Effector memory CD8-positive, alpha-beta T cell (primary cell): ENCODE data around the gene KLRC3.
A peak's percentile ranks its signal among the peaks of the same experiment; 100 is the strongest.
"Not testable (repeated sequence)": the region's sequence is repeated elsewhere in the genome, so short reads cannot be mapped to it uniquely, and the experiment has no call there.

ENCODE experiments used
- ATAC-seq: fragments of 150-1000 bp; cut with Tn5 transposase; replicated peaks from 2 replicates; pipeline ENCODE4 v1.10.0; 2021; ENCODE audit warnings: mild to moderate bottlenecking, moderate library complexity
- DNase-seq, 3 experiments: peaks; one replicate each; pipeline ENCODE4 v3.0.0; 2021
- H3K27ac Mint-ChIP-seq, 2 donors: one replicate each; pipeline ENCODE4 v1.8.0; 2022; ENCODE audit warnings: mild to moderate bottlenecking in 2 of 2, mixed read lengths in 2 of 2, moderate library complexity in 2 of 2
- H3K27me3 Mint-ChIP-seq, 2 donors: one replicate each; pipeline ENCODE4 v1.8.0; 2022; ENCODE audit warnings: mixed read lengths in 2 of 2
- H3K36me3 Mint-ChIP-seq: one replicate; pipeline ENCODE4 v1.8.0; 2022; ENCODE audit warnings: mild to moderate bottlenecking, moderate library complexity, mixed read lengths; ENCODE audit not compliant: insufficient read depth
- H3K4me1 Mint-ChIP-seq, 2 donors: one replicate each; pipeline ENCODE4 v1.8.0; 2022; ENCODE audit warnings: low read depth in 2 of 2, mixed read lengths in 2 of 2
- H3K4me3 Mint-ChIP-seq, 2 donors: one replicate each; pipeline ENCODE4 v1.8.0; 2022; ENCODE audit warnings: mild to moderate bottlenecking in 2 of 2, mixed read lengths in 2 of 2, moderate library complexity in 2 of 2
- H3K9me3 Mint-ChIP-seq, 2 donors: one replicate each; pipeline ENCODE4 v1.8.0; 2022; ENCODE audit warnings: mixed read lengths in 2 of 2

Gene KLRC3

DNA sequence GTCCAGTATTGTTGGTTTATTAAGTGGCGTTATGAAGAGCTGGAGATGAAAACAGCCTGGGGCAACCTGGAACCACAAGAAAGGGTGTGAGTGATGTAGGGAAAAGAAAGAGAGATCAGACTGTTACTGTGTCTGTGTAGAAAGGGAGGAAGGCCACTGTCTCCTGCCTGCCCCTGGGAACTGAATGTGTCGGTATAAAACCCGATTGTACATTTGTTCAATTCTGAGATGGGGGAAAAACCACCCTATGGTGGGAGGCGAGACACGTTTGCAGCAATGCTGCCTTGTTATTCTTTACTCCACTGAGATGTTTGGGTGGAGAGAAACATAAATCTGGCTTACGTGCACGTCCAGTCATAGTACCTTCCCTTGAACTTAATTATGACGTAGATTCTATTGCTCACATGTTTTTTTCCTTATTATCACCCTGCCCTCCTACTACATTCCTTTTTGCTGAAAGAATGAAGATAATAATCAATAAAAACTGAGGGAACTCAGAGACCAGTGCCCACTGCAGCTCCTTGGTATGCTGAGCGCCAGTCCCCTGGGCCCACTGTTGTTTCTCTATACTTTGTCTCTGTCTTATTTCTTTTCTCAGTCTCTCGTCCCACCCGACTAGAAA, 25.8 kb downstream of the KLRC3 start:
- peak overlapping the region; percentile 100 for H3K27ac Mint-ChIP-seq
- H3K27me3 Mint-ChIP-seq, H3K9me3 Mint-ChIP-seq: not testable (repeated sequence)
- peaks cover 30 to 63% of the 10 kb centered on the region in 2 donors for H3K4me1 Mint-ChIP-seq
- peak; percentile 29 for ATAC-seq
- H3K36me3 Mint-ChIP-seq = peaks cover 47% of the 10 kb centered on the region
- H3K4me3 Mint-ChIP-seq = peak overlapping the region; percentile 78 to 79
- peak; percentile 44 to 71 (median 49) for DNase-seq

DNA sequence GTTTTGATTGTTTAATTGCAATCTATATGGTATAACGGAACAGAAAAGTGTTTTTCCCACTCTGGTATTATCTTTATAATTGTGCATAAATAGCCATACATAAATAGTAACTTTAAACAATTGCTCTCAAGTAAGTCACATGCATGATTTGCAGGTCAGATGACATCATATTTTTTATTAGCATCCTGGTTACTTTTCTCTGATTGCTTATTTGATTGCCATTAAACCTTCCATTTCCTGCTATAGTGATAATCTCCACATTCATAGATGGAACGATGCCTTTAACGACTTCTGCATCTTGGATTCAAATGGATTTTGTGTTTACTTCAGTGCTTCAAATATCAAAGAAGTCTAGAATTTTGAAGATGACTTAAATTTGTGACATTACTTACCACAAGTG, 27.1 kb downstream of the KLRC3 start:
- no peak for ATAC-seq
- no peak for DNase-seq
- Mint-ChIP-seq H3K36me3 (peaks cover 47% of the 10 kb centered on the region), H3K4me1 (peaks cover 26 to 58% of the 10 kb centered on the region in 2 donors), H3K9me3 (no peaks in the 10 kb centered on the region), H3K27ac (peak overlapping the region; percentile 100), H3K27me3 (no peaks in the 10 kb centered on the region), H3K4me3 (peak overlapping the region; percentile 14 to 79)

DNA sequence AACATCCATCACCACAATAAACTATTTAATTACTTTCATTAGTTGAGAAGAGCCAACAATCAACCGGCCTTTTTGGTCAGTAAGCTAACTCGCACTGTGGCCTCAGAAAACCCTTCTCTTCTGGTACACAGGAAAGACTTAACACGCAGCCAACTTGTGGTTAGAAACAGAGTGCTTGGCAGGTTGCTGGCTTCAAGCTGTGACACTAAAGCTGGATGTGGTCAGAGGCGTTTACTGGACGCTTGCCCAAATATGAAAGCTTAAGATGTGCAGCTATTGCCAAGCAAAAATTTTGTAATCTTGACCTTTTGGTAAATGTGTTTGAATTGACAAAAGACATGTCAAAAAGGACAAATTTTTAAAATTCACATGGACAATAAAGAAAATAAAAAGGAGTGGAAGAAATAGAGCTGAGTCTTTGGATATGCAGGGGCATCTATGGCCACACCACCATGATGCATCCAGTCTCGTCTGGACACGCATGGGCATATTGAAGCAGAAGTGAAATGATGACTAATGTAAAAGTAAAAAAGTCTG, 27.9 kb downstream of the KLRC3 start:
- Mint-ChIP-seq H3K36me3 (peaks cover 49% of the 10 kb centered on the region), H3K27ac (peak overlapping the region; percentile 88 to 100), H3K4me1 (peaks cover 23 to 52% of the 10 kb centered on the region in 2 donors), H3K9me3 (no peaks in the 10 kb centered on the region), H3K27me3 (no peaks in the 10 kb centered on the region), H3K4me3 (peak overlapping the region; percentile 63 to 79)
- peak; percentile 49 for ATAC-seq
- DNase-seq = peak; percentile 46 to 52 (median 50)

DNA sequence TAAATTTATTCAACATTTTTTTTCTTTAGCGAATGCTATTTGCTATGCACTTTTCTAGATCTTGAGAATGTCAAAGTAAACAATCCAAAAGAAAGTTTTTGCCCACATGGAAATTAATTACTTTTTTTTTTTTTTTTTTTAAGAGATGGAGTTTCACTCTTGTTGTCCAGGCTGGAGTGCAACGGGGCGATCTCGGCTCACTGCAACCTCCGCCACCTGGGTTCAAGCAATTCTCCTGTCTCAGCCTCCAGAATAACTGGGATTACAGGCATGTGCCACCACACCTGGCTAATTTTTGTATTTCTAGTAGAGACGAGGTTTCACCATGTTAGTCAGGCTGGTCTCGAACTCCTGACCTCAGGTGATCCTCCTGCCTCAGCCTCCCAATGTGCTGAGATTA, 29.4 kb downstream of the KLRC3 start:
- H3K27me3 Mint-ChIP-seq, ATAC-seq, DNase-seq, H3K9me3 Mint-ChIP-seq: not testable (repeated sequence)
- Mint-ChIP-seq H3K27ac (peak overlapping the region; percentile 88 to 100), H3K36me3 (peaks cover 59% of the 10 kb centered on the region), H3K4me1 (peaks cover 23 to 46% of the 10 kb centered on the region in 2 donors), H3K4me3 (peak overlapping the region in 1 of 2 donors; percentile 79)

DNA sequence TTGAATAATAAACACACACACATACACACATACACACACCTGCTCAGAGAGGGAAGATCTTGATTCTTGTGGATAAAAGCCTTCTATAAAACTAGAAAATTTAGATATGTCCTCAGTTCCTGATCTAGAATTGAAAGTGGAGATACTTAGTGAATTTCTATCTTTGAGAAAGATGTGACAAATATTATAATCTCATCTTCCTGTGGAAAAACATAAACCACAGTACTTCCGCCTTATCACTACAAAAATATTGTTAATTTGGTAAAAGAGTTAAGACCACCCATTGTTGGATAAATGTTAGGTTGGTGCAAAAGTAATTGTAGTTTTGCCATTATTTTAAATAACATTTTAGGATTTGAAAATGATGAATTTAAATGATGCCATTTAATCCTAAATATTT, 30.5 kb downstream of the KLRC3 start, which contains the start of gene KLRK1:
KLRK1 (minus strand) TSS at position 138 of the 400 bp plus-strand sequence. CDS start 1,231 bp downstream, outside the sequence.
- Mint-ChIP-seq H3K36me3 (peaks cover 63% of the 10 kb centered on the region), H3K4me1 (peaks cover 18 to 41% of the 10 kb centered on the region in 2 donors), H3K4me3 (peak within 1 kb of the TSS; percentile 82 to 88), H3K27me3 (no peaks in the 10 kb centered on the region), H3K9me3 (no peaks in the 10 kb centered on the region), H3K27ac (peak within 1 kb of the TSS; percentile 87 to 90)
- DNase-seq (no peak), ATAC-seq (no peak)

DNA sequence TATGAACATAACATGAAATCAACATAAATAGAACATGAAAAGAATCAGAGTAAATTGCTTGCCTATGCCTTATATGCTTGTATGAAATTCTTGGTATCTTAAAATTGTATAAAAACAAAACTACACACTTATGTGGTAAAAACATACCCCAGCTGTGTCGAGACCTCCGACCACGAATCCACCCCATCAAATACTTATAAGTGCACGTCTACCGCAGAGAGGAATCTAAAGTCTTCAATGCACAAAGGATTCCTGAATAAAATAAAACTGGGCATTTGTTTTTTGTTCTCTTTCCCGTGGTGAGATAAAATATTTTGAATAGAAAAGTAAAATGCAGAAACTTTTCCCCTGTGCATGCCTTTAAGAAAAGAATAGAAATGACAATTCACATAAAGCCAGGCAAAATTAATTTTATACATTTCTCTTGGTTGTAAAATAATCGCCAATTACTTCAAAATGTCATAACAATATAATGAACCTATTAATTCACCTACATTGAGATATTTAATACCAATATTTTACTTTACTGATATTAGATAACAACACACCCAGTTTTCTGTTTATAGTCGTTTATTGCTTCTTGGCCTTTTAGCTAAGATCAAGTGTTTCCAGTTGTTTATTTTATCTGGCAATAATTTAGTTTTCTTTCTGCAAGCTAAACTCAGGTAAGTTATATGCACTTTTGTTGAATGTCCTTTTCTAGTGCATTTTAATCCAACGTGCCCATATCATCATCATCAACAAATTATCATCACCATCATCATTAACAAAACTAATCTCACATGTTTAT, 31.6 kb downstream of the KLRC3 start:
- peaks cover 19 to 42% of the 10 kb centered on the region in 2 donors for H3K4me1 Mint-ChIP-seq

DNA sequence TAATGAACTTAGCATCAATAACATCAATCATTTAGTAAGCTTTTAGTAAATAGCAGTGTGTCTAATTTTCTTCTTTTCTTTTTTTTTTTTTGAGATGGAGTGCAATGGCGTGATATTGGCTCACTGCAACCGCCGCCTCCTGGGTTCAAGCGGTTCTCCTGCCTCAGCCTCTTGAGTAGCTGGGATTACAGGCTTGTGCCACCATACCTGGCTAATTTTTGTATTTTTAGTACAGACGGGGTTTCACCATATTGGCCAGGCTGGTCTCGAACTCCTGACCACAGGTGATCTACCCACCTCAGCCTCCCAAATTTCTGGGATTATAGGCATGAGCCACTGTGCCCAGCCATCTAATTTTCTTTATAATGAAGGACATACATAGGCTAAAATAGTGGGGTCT, 32.9 kb downstream of the KLRC3 start:
- not testable (repeated sequence) for H3K27me3 Mint-ChIP-seq, DNase-seq, ATAC-seq, H3K9me3 Mint-ChIP-seq
- Mint-ChIP-seq H3K36me3 (peaks cover 70% of the 10 kb centered on the region), H3K4me3 (peak overlapping the region; percentile 82 to 88), H3K27ac (peak overlapping the region; percentile 87 to 90), H3K4me1 (peaks cover 18 to 42% of the 10 kb centered on the region in 2 donors)

More for the DNA sequence above, 31.6 kb downstream of the KLRC3 start:
- Mint-ChIP-seq H3K36me3 (peaks cover 68% of the 10 kb centered on the region), H3K27ac (peak overlapping the region; percentile 87 to 90), H3K4me3 (peak overlapping the region; percentile 82 to 88), H3K27me3 (no peaks in the 10 kb centered on the region), H3K9me3 (no peaks in the 10 kb centered on the region)
- no peak for ATAC-seq
- DNase-seq = no peak

DNA sequence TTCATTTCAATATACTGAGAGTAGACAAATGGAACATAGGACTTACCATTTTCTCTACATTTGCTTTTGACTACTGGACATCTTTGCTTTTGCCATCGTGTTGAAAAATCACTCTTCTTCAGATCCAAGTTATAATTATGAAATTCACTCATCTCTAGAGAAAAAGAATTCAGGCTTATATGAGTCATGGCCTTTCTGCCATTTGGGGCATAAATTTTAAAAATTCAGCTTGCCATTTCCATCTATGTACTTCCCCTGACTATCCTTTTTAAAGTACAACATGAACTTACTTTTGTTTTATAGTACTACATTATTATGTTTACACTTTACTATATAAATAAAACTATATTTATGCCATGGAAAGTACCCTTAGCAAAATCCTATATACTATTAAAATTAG, 33.5 kb downstream of the KLRC3 start:
- DNase-seq (no peak), ATAC-seq (no peak)
- peak overlapping the region; percentile 87 to 90 for H3K27ac Mint-ChIP-seq
- peak overlapping the region; percentile 82 to 88 for H3K4me3 Mint-ChIP-seq
- H3K36me3 Mint-ChIP-seq = peaks cover 66% of the 10 kb centered on the region
- H3K27me3 Mint-ChIP-seq = no peaks in the 10 kb centered on the region
- H3K9me3 Mint-ChIP-seq = no peaks in the 10 kb centered on the region
- H3K4me1 Mint-ChIP-seq = peaks cover 18 to 41% of the 10 kb centered on the region in 2 donors

DNA sequence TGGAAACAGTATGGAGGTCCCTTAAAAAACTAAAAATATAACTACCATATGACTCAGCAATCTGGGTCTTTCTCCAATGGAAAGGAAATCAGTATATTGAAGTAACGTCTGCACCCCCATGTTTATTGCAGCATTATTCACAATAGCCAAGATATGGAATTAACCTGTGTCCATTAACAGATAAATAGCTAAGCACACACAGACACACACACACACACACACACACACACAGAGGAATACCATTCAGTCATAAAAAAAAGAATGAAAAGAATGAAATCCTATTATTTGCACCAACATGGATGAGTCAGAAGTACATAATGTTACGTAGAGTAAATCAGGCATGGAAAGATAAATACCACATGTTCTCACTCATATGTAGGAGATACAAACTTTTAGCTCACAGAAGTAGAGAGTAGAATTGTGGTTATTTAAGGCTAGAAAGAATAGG, 35.2 kb downstream of the KLRC3 start:
- H3K27ac Mint-ChIP-seq = peak overlapping the region; percentile 87 to 90
- H3K27me3 Mint-ChIP-seq = no peaks in the 10 kb centered on the region
- H3K36me3 Mint-ChIP-seq = peaks cover 82% of the 10 kb centered on the region
- peaks cover 33 to 51% of the 10 kb centered on the region in 2 donors for H3K4me1 Mint-ChIP-seq
- DNase-seq = no peak
- H3K9me3 Mint-ChIP-seq = no peaks in the 10 kb centered on the region
- peak; percentile 52 for ATAC-seq
- peak overlapping the region; percentile 74 to 82 for H3K4me3 Mint-ChIP-seq

DNA sequence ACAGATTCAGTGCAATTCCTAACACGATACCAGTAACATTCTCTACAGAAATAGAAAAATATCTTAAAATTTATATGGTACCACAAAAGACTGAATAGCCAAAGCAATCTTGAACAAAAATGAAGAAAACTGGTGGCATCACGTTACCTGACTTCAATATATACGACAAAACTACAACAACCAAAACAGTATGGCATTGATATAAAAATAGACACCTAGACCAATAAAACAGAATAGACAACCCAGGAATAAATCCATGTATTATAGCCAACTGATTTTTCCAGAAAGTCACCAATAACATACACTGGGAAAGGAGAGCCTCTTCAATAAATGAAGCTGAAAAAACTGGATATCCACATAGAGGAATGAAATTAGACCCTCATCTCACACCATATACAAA, 36.2 kb downstream of the KLRC3 start:
- Mint-ChIP-seq H3K4me1 (peaks cover 34 to 48% of the 10 kb centered on the region in 2 donors), H3K36me3 (peaks cover 86% of the 10 kb centered on the region), H3K27ac (peak overlapping the region; percentile 87 to 90), H3K9me3 (no peaks in the 10 kb centered on the region), H3K27me3 (no peaks in the 10 kb centered on the region), H3K4me3 (peak overlapping the region; percentile 74 to 82)
- DNase-seq = no peak
- ATAC-seq = no peak

DNA sequence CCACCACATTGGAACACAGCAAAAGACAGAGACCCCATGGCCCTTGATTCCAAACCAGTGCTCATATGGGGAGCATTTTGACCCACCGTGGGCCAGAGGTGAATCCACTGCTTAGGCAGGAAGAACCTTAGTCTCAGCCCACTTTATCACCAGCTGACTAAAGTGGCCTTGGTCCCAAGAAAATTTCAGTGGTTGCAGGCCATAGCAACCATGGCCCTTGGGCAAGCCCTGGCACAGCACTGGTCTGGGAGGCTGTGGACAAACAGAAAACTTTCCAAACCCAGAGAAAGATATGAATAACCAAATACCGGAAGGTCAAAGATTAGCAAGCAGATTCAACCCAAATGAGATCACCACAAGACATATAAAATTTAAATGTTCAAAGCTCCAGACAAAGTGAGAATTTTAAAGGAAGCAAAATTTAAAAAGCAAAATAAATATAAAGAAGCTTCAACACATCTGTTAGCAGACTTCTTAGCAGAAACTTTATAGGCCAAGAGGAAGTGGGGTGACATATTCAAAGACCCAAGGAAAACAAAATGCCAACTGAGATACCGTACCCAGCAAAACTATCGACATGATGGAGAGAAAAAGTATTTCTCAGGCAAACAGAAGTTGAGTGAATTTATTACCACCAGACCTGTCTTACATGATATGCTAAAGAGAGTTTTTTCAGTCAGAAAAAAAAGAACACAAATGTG, 38.3 kb downstream of the KLRC3 start:
- H3K4me3 Mint-ChIP-seq = peak overlapping the region; percentile 74 to 82
- peak overlapping the region; percentile 87 to 90 for H3K27ac Mint-ChIP-seq
- peaks cover 89% of the 10 kb centered on the region for H3K36me3 Mint-ChIP-seq
- H3K4me1 Mint-ChIP-seq = peaks cover 43 to 61% of the 10 kb centered on the region in 2 donors
- DNase-seq (no peak), ATAC-seq (peak; percentile 58)
- H3K9me3 Mint-ChIP-seq = no peaks in the 10 kb centered on the region
- no peaks in the 10 kb centered on the region for H3K27me3 Mint-ChIP-seq

DNA sequence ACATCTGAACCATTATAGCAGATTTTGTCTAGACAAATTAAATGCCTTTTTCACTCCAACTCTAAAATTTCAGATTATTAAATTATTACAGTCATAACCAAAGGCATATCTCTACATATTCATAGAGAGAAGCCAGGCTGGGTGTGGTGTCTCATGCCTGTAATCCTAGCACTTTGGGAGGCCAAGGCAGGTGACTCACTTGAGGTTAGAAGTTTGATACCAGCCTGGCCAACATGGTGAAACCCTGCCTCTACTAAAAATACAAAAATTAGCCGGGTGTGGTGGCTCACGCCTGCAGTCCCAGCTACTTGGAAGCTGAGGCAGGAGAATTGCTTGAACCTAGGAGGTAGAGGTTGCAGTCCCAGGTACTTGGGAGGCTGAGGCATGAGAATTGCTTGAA, 41.7 kb downstream of the KLRC3 start:
- ATAC-seq, H3K9me3 Mint-ChIP-seq, DNase-seq, H3K27me3 Mint-ChIP-seq: not testable (repeated sequence)
- Mint-ChIP-seq H3K27ac (peak overlapping the region; percentile 63 to 86), H3K36me3 (peaks cover 89% of the 10 kb centered on the region), H3K4me3 (peak overlapping the region; percentile 52 to 58), H3K4me1 (peaks cover 46 to 67% of the 10 kb centered on the region in 2 donors)

DNA sequence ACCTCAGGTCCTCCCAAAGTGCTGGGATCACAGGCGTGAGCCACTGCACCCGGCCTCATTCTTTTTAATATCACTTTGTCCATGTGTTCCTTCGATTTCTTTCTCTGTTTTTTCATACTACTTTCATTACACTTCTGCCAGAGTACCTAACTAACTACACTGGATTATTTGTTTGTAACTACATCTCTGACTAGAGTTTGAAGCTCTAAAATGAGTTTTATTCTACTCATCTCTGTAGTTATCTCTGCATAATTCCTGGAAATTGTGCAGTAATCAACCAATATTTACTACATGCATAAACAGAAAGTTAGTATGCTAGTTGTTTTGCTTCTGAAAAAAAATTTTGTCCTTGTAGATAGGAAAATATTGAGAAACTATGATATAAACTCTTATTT, 45.8 kb downstream of the KLRC3 start:
- ATAC-seq (no peak), DNase-seq (no peak)
- Mint-ChIP-seq H3K4me3 (peak overlapping the region; percentile 63 to 83), H3K27ac (peak overlapping the region; percentile 94 to 96), H3K9me3 (no peaks in the 10 kb centered on the region), H3K4me1 (peaks cover 51 to 70% of the 10 kb centered on the region in 2 donors), H3K36me3 (peaks cover 99% of the 10 kb centered on the region), H3K27me3 (no peaks in the 10 kb centered on the region)
